ENCODE measurements around the gene DMBX1. TPM values are rescaled to one million over a fixed set of nuclear protein-coding genes. Genes with fewer than 3 reads are reported as not detected.

The DMBX1 gene
- total RNA-seq, 1 donor from 2014 or later, result 0.04 TPM

DNA sequence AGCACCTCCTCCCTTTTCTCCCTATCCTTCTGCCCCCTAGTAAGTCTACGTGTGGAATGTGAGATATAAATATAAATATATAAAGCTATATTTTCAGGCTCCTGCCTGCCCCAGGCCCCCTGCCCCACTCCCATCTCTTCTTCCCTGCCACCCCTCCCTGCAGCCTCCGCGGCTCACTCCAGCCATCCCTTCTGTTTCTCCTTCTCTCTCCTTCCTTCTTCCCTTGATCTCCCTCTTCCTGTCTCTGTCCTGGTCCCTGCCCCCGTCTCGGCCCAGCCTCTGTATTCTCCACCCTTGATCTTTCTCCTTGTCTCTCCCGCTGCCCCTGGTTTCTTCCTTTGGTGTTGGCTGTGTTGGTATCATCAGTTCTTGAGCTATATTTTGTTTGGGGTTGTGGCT, 23.2 kb downstream of the DMBX1 start:
- peaks cover 6% of the 10 kb centered on the region for H3K27me3 ChIP-seq (ENCODE audit: control insufficient read depth, insufficient read depth, low read length)
- H3K4me3 ChIP-seq (ENCODE audit: low read depth, low read length), result no peak overlapping the region
- no peak for DNase-seq (ENCODE audit: low read depth)
- TF ChIP-seq, protein P1, sequence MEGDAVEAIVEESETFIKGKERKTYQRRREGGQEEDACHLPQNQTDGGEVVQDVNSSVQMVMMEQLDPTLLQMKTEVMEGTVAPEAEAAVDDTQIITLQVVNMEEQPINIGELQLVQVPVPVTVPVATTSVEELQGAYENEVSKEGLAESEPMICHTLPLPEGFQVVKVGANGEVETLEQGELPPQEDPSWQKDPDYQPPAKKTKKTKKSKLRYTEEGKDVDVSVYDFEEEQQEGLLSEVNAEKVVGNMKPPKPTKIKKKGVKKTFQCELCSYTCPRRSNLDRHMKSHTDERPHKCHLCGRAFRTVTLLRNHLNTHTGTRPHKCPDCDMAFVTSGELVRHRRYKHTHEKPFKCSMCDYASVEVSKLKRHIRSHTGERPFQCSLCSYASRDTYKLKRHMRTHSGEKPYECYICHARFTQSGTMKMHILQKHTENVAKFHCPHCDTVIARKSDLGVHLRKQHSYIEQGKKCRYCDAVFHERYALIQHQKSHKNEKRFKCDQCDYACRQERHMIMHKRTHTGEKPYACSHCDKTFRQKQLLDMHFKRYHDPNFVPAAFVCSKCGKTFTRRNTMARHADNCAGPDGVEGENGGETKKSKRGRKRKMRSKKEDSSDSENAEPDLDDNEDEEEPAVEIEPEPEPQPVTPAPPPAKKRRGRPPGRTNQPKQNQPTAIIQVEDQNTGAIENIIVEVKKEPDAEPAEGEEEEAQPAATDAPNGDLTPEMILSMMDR (IDR thresholded peaks at IDR 0.05; ENCODE audit: insufficient read depth, low read length, poor library complexity, severe bottlenecking), result no peak
- no peaks in the 10 kb centered on the region for H3K36me3 ChIP-seq (ENCODE audit: control insufficient read depth, insufficient read depth, low read length)

DNA sequence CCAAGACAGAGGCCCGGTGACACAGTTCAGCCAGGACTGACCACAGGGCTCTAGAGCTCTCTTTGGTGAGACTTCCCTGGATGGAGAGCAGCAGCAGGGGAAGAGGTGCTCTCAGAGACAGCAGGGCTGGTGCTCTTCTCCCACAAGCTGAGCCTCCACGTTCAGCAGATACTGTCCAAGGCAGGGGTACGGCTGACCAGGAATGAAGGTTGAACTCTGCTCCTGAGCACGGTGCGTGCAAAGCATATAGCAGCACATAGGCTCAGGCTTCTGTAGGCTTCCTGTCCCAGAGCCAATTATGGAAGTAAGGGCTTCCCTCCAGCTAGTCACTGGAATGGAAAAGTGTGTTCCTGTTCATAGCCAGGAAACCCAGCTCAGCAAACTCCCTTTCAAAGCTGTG, 23.9 kb downstream of the DMBX1 start:
- peaks cover 6% of the 10 kb centered on the region for H3K27me3 ChIP-seq (ENCODE audit: control insufficient read depth, insufficient read depth, low read length)
- no peak overlapping the region for H3K4me3 ChIP-seq (ENCODE audit: low read depth, low read length)
- no peak for DNase-seq (ENCODE audit: low read depth)
- no peaks in the 10 kb centered on the region for H3K36me3 ChIP-seq (ENCODE audit: control insufficient read depth, insufficient read depth, low read length)
- TF ChIP-seq, protein P1 (IDR thresholded peaks at IDR 0.05; ENCODE audit: insufficient read depth, low read length, poor library complexity, severe bottlenecking), result no peak

DNA sequence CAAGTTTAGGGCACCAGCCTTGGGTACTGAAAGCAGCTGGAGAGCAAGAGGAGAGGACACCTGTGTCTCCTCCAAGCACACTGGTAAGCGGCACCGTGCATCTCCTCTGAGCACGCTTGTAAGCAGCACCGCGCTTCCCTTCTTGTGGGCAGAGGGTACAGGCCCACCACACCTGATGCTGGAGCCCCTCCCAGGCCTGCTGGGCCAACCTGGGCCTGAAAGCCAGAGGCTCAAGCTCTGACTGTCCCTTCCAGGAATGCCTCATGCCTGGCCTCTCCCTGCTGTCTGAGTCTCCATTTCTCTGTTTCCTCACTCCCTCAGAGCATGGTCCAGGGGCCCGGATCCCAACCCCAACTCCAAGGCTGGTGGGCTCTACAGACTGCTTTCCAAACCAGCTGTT, 25.9 kb downstream of the DMBX1 start:
- H3K27me3 ChIP-seq (ENCODE audit: control insufficient read depth, insufficient read depth, low read length), result peaks cover 6% of the 10 kb centered on the region
- no peak for DNase-seq (ENCODE audit: low read depth)

DNA sequence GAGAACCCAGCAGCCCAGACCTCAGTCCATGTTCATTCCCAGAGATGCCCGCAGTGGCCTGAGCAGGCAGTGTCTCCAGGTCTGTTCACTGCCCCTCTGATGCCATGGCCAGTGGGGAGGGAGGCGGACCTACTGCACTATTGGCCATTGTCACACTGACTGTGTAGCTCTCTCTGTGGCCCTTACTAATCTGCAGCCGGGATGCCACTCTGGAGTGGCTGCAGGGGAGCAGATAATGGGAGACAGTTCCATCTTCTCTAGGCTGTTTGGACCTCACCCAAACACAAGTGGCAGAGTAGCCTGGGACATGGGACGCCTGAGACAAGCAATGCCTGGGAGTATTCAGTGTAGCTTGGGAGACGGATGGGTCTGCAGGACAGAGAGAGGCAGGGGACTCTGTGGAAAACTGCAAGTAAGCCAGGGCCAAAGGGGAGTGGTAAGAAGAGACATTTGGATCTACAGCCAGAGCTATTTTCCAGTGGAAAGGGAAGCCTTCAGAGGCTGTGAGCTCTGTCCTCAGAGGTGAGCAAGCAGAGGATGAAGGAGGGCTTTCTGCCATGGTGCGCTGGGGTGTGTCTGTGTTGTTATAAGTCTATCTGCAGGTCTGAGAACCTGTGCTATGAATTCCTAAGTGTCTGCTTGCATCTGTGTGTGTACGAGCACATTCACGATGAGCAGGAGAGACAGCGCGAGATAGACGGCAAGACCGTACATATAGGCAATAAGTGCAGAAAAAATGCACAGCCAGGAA, 26.7 kb downstream of the DMBX1 start:
- DNase-seq (ENCODE audit: low read depth), result no peak
- Histone ChIP-seq H3K27me3 (ENCODE audit: control insufficient read depth, insufficient read depth, low read length) (peaks cover 6% of the 10 kb centered on the region), H3K36me3 (ENCODE audit: control insufficient read depth, insufficient read depth, low read length) (no peaks in the 10 kb centered on the region), H3K4me3 (ENCODE audit: low read depth, low read length) (no peak overlapping the region)
- TF ChIP-seq, protein P1 (IDR thresholded peaks at IDR 0.05; ENCODE audit: insufficient read depth, low read length, poor library complexity, severe bottlenecking), result no peak

More for the DNA sequence above, 25.9 kb downstream of the DMBX1 start:
- no peaks in the 10 kb centered on the region for H3K36me3 ChIP-seq (ENCODE audit: control insufficient read depth, insufficient read depth, low read length)
- no peak overlapping the region for H3K4me3 ChIP-seq (ENCODE audit: low read depth, low read length)
- TF ChIP-seq, protein P1 (IDR thresholded peaks at IDR 0.05; ENCODE audit: insufficient read depth, low read length, poor library complexity, severe bottlenecking), result no peak

DNA sequence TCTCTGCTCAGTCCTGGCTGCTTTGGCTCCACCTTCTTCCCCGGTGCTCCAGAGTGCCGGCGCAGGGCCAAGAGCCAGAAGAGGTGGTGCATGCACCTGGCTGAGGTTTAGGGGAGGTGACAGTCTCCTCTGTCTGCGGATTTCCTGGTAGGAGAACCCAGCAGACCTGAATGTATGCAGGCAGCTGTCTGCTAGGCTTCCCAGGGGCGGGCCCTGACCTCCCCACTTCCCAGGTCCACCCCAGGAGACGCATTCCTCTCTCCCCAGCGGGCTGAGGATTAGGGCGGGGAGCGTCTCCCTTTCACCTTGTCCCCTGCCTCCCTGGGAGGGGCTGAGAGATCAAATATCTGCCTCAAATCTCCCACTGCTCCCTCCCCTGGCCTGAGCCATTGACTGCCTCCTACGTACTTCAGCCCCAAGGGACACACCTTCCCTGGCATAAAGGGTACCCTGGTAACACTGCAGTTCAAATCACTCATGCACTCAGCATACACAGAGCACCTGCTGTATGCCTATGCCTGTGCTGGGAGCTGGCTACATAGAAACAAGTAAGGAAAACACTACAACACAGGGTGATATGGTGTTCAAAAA, 27.5 kb downstream of the DMBX1 start:
- H3K36me3 ChIP-seq (ENCODE audit: control insufficient read depth, insufficient read depth, low read length), result no peaks in the 10 kb centered on the region
- DNase-seq (ENCODE audit: low read depth), result no peak
- peaks cover 3% of the 10 kb centered on the region for H3K27me3 ChIP-seq (ENCODE audit: control insufficient read depth, insufficient read depth, low read length)
- H3K4me3 ChIP-seq (ENCODE audit: low read depth, low read length), result no peak overlapping the region
- TF ChIP-seq, protein P1 (IDR thresholded peaks at IDR 0.05; ENCODE audit: insufficient read depth, low read length, poor library complexity, severe bottlenecking), result no peak

Measured in kidney epithelial cell (primary cell).